OCI-LY7 (cell line): Measurements from ENCODE around the gene RAD54L.

ENCODE experiments used
- EZH2phosphoT487 ChIP-seq: fragments of 200-600 bp; sonication (generic); IDR thresholded peaks from 2 replicates; pipeline ENCODE4 v1.6.1; 2018; ENCODE audit warnings: low read depth, borderline replicate concordance, mild to moderate bottlenecking, mixed run types, antibody characterized with exemption, low read length, moderate library complexity, mixed read lengths
- TF ChIP-seq, protein P1 (sequence below): fragments of 200-600 bp; sonication (generic); conservative IDR thresholded peaks from 2 replicates; pipeline ENCODE4 v1.5.1; 2014; ENCODE audit warnings: mild to moderate bottlenecking, antibody characterized with exemption, low read length, moderate library complexity, mixed read lengths

DNA sequence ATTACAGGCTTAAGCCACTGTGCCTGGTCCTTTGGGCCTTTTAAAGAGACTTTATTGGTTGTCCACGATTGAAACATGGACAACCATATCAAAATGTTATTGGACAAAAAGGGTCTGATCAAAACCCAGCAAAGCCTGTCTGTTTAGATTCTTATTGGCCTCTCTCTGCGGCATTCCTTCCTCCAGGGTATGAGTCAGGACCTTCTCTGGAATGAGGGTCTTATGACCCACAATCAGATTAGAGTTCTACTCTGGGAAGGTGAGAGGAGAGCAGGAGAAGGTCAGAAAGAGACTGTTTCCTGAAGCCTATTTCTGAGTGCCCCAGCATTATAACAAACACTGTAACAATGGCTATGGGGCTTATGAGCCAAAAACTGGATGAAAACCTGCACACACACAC is 36.5 kb upstream of the RAD54L start:
- TF ChIP-seq, protein P1, sequence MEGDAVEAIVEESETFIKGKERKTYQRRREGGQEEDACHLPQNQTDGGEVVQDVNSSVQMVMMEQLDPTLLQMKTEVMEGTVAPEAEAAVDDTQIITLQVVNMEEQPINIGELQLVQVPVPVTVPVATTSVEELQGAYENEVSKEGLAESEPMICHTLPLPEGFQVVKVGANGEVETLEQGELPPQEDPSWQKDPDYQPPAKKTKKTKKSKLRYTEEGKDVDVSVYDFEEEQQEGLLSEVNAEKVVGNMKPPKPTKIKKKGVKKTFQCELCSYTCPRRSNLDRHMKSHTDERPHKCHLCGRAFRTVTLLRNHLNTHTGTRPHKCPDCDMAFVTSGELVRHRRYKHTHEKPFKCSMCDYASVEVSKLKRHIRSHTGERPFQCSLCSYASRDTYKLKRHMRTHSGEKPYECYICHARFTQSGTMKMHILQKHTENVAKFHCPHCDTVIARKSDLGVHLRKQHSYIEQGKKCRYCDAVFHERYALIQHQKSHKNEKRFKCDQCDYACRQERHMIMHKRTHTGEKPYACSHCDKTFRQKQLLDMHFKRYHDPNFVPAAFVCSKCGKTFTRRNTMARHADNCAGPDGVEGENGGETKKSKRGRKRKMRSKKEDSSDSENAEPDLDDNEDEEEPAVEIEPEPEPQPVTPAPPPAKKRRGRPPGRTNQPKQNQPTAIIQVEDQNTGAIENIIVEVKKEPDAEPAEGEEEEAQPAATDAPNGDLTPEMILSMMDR: no peak
- no peak for TF ChIP-seq EZH2phosphoT487
